ENCODE data around the gene LRG1.
"Not testable (repeated sequence)": the region's sequence is repeated elsewhere in the genome, so short reads cannot be mapped to it uniquely, and the experiment has no call there.

LRG1 gene

GRCh38 chr19:4550018-4550417 lies 10.2 kb upstream of the LRG1 start:
- no peak for DNase-seq

- DNase-seq, result no peak
These were observed 8.4 kb upstream of the LRG1 start for GRCh38 chr19:4548238-4548584.

- DNase-seq, result no peak
These were observed 7.7 kb upstream of the LRG1 start for GRCh38 chr19:4547303-4548237.

- no peak for DNase-seq
These were observed 4.2 kb upstream of the LRG1 start for GRCh38 chr19:4543842-4544647.

GRCh38 chr19:4542896-4543841 lies 3.3 kb upstream of the LRG1 start:
- DNase-seq, result no peak

- DNase-seq, result not testable (repeated sequence)
These were observed 1.9 kb upstream of the LRG1 start for GRCh38 chr19:4541806-4542145.

- peak in 1 of 2 experiments; percentile 35 for DNase-seq
These were observed 1.4 kb upstream of the LRG1 start for GRCh38 chr19:4541114-4541805.

GRCh38 chr19:4539169-4539692 lies 605 bp downstream of the LRG1 start:
- no peak for DNase-seq

GRCh38 chr19:4538601-4538954 lies 1.3 kb downstream of the LRG1 start:
- DNase-seq, result no peak

GRCh38 chr19:4537953-4538600 lies 1.8 kb downstream of the LRG1 start:
- no peak for DNase-seq

- no peak for DNase-seq
These were observed 3.0 kb downstream of the LRG1 start for GRCh38 chr19:4536798-4537197.

GRCh38 chr19:4534836-4535658 lies 4.8 kb downstream of the LRG1 start, which contains the start of gene PLIN5:
Gene PLIN5 (minus strand): TSS chr19:4535224. CDS start chr19:4534074, 1,150 bp downstream.
- no peak for DNase-seq

GRCh38 chr19:4533835-4534424 lies 5.9 kb downstream of the LRG1 start:
- no peak for DNase-seq

- DNase-seq, result no peak
These were observed 6.5 kb downstream of the LRG1 start for GRCh38 chr19:4533334-4533733.

GRCh38 chr19:4531562-4532165 lies 8.2 kb downstream of the LRG1 start:
- DNase-seq, result no peak

GRCh38 chr19:4529924-4530522 lies 9.8 kb downstream of the LRG1 start:
- DNase-seq, result no peak

GRCh38 chr19:4528843-4529242 lies 11.0 kb downstream of the LRG1 start:
- no peak for DNase-seq

- not testable (repeated sequence) for DNase-seq
These were observed 12.5 kb downstream of the LRG1 start for GRCh38 chr19:4527377-4527776.

GRCh38 chr19:4525563-4526002 lies 14.3 kb downstream of the LRG1 start:
- DNase-seq, result no peak

Measured in Kasumi-1 (cell line).